PFSK-1 (cell line): Measurements from ENCODE around the gene BRIP1.

Experiments used
- FOXP2 ChIP-seq: optimal IDR thresholded peaks from 2 replicates; pipeline ENCODE3; 2011; ENCODE audit warnings: borderline replicate concordance, control low read depth, inconsistent platforms; ENCODE audit not compliant: insufficient read depth; ENCODE audit errors: extremely low read length, extremely low read depth
- POLR2AphosphoS5 ChIP-seq: IDR thresholded peaks from 2 replicates; pipeline ENCODE4 v1.6.1; 2012; ENCODE audit warnings: low read depth, mild to moderate bottlenecking, control low read depth, low read length, moderate library complexity
- SIN3A ChIP-seq: IDR thresholded peaks from 2 replicates; pipeline ENCODE4 v1.6.1; 2012; ENCODE audit warnings: mild to moderate bottlenecking, low read length, moderate library complexity, borderline replicate concordance; ENCODE audit not compliant: insufficient read depth
- TAF1 ChIP-seq: IDR thresholded peaks from 2 replicates; pipeline ENCODE4 v1.6.1; 2012; ENCODE audit warnings: low read length, control low read depth, borderline replicate concordance; ENCODE audit not compliant: insufficient read depth
- TF ChIP-seq, protein P1 (sequence below), 2 experiments: IDR thresholded peaks; 2 replicates each; pipeline versions ENCODE4 v1.6.1 to v1.8.0; 2011 to 2012; ENCODE audit warnings: low read depth in 2 of 2, low read length in 2 of 2, control low read depth in 1 of 2, inconsistent platforms in 1 of 2, mild to moderate bottlenecking in 1 of 2, moderate library complexity in 1 of 2; ENCODE audit not compliant: insufficient read depth in 1 of 2

The BRIP1 gene

DNA sequence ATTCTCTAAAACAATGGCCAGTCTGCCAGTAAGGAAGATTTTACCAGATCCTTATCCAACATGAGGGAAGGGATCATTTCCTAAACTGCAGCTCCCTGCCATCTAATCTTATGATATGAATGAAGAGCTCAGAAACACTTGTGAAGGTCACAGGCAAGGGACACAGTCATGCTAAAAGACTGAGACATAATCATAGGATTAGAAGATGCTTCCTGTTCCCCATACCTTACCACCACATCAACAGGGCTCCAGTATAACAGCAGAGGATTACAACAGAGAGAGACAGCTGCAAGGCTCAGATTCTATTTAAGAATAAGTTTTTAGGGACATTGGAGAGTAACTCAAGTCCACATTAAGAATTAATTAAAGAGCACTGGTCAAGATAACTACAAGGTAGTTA is 93.3 kb downstream of the BRIP1 start:
- TF ChIP-seq TAF1 (no peak), POLR2AphosphoS5 (no peak), SIN3A (no peak), FOXP2 (no peak)
- TF ChIP-seq, protein P1, sequence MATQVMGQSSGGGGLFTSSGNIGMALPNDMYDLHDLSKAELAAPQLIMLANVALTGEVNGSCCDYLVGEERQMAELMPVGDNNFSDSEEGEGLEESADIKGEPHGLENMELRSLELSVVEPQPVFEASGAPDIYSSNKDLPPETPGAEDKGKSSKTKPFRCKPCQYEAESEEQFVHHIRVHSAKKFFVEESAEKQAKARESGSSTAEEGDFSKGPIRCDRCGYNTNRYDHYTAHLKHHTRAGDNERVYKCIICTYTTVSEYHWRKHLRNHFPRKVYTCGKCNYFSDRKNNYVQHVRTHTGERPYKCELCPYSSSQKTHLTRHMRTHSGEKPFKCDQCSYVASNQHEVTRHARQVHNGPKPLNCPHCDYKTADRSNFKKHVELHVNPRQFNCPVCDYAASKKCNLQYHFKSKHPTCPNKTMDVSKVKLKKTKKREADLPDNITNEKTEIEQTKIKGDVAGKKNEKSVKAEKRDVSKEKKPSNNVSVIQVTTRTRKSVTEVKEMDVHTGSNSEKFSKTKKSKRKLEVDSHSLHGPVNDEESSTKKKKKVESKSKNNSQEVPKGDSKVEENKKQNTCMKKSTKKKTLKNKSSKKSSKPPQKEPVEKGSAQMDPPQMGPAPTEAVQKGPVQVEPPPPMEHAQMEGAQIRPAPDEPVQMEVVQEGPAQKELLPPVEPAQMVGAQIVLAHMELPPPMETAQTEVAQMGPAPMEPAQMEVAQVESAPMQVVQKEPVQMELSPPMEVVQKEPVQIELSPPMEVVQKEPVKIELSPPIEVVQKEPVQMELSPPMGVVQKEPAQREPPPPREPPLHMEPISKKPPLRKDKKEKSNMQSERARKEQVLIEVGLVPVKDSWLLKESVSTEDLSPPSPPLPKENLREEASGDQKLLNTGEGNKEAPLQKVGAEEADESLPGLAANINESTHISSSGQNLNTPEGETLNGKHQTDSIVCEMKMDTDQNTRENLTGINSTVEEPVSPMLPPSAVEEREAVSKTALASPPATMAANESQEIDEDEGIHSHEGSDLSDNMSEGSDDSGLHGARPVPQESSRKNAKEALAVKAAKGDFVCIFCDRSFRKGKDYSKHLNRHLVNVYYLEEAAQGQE (IDR thresholded peaks at IDR 0.05; ENCODE audit: insufficient read depth in 1 of 2, low read depth in 2 of 2, low read length in 2 of 2): no peak

DNA sequence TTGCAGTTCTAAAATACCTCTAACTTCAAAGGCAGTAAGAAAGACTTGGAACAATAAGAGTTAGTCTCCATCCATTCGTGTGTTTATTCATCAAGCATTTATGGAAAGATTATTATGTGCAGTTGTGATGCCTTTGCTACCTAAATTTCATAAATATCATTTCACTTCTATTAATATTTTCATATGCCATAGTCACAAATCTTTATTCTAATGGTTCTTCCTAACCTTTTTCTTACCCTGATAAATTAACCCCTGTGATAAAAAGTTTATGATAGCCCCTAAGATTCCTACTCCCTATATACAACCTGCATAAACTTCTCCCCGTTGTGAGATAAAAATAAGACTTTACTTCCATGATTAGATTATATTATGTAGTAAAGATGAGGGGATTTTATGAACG is 94.9 kb downstream of the BRIP1 start:
- TF ChIP-seq FOXP2 (no peak), TAF1 (no peak), SIN3A (no peak), POLR2AphosphoS5 (no peak)
- TF ChIP-seq, protein P1 (IDR thresholded peaks at IDR 0.05; ENCODE audit: insufficient read depth in 1 of 2, low read depth in 2 of 2, low read length in 2 of 2): no peak

DNA sequence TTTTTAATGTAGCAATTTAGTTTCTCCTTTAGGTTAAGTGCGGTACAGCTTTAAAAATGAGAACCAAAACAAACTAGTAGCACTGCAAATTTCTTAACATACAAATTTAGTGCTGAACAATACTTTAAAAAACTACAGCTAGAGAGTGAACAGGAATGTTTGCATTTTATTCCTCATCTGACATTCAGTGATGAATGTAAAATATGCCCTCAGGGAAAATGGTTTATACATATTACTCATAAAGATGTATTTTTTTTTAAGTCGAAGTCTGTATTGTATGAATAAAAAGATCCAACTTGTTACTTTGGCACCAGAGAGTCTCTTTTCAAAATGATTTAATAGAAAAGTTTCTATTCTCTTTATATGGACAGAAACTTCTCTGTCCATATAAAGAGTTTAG is 96.8 kb downstream of the BRIP1 start:
- no peak for TF ChIP-seq POLR2AphosphoS5
- TF ChIP-seq FOXP2: no peak
- no peak for TF ChIP-seq TAF1
- no peak for TF ChIP-seq SIN3A
- TF ChIP-seq, protein P1 (IDR thresholded peaks at IDR 0.05; ENCODE audit: insufficient read depth in 1 of 2, low read depth in 2 of 2, low read length in 2 of 2): no peak

DNA sequence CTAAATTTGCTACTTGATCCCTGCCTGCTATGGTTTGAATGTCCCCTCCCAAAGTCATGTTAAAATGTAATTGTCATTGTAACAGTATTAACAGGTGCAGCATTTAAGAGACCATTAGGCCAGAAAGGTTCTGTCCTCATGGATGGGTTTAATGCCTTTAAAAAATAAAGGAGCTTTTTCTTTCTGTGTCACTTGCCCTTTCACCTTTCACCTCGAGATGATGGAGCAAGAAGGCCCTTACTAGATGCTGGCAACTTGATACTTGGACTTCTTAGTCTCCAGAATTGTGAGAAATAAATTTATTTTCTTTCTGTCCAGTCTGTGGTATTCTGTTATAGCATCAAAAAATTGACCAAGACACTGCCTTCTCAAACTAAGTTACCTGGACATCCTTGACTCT is 98.5 kb downstream of the BRIP1 start:
- TF ChIP-seq, protein P1 (IDR thresholded peaks at IDR 0.05; ENCODE audit: insufficient read depth in 1 of 2, low read depth in 2 of 2, low read length in 2 of 2): no peak

DNA sequence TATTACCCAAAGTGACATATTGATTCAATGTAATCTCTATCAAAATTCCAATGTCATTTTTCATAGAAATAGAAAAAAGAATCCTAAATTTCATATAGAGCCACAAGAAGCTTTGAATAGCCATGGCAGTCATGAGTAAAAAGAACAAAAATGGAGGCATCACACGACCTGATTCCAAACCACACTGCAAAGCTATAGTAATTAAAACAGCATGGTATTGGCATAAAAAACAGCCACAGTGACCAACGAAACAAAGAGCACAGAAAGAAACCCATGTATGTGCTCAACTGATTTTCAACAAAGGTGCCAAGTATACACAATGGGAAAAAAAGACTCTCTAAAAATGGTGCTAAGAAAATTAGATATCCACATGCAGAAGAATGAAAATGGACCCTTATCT is 101.5 kb downstream of the BRIP1 start:
- no peak for TF ChIP-seq POLR2AphosphoS5
- TF ChIP-seq TAF1: no peak
- no peak for TF ChIP-seq FOXP2
- TF ChIP-seq SIN3A: no peak
- TF ChIP-seq, protein P1 (IDR thresholded peaks at IDR 0.05; ENCODE audit: insufficient read depth in 1 of 2, low read depth in 2 of 2, low read length in 2 of 2): no peak
